COLO668 (cell line): ENCODE results near the gene BMP8A.
"Not testable (repeated sequence)": the region's sequence is repeated elsewhere in the genome, so short reads cannot be mapped to it uniquely, and the experiment has no call there.

ENCODE experiments used
- DNase-seq: peaks from one replicate; lab custom pipeline; 2025; ENCODE audit not compliant: unreplicated experiment; lab: John Stamatoyannopoulos, UW

BMP8A gene

GRCh38 chr1:39525366-39526165 is 34.1 kb downstream of the BMP8A start:
- no peak for DNase-seq

DNA sequence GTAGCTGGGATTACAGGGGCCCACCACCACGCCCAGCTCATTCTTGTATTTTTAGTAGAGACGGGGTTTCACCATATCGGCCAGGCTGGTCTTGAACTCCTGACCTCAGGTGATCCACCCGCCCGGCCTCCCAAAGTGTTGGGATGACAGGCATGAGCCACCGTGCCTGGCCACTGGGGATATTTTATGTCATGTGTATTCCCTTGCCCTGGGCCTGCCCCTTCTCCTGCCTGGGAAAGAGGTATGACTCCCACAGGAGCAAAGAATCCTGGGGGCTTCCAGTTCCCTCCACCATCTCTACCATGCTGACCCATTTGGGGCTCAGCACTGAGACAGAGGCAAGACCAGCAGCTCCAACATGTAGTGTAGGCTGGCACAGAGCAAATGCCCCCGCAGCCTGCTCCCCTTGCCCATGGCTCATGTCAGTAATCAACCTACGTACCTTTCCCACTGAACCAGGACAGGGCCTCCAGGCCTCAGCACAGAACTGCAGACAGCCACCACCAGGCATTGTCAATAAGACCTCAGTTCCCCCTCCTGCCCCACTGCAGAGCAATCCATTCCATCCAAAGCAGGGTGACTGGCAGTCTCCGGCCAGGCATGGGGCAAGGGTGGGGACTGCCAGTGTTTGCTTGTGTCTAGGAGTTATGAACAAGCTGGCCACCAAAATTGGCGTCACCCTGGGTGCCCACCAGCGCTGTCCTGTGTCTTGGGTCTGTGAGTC is 35.2 kb downstream of the BMP8A start:
- DNase-seq: no peak

DNA sequence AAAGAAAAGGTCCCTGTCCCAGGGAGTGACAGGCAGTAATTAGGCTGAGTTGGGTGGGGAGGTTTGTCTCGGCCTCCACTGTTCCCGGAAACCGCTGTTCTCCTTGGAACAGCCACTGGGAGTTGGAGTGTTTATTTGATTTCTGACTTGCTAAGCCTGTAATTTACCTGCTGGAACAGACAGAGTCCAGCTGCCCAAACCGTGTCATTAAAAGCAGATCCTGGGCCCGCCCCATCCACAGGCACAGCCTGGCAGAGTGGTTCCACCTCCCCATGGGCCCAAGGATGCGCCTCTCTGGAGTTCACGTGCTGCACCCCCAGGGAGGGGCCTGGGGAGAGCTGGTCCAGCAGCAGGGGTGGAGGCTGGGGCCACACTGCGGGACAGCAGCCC is 35.7 kb downstream of the BMP8A start:
- DNase-seq: not testable (repeated sequence)

- no peak for DNase-seq
Observed at GRCh38 chr1:39528082-39528481, 36.6 kb downstream of the BMP8A start.

DNA sequence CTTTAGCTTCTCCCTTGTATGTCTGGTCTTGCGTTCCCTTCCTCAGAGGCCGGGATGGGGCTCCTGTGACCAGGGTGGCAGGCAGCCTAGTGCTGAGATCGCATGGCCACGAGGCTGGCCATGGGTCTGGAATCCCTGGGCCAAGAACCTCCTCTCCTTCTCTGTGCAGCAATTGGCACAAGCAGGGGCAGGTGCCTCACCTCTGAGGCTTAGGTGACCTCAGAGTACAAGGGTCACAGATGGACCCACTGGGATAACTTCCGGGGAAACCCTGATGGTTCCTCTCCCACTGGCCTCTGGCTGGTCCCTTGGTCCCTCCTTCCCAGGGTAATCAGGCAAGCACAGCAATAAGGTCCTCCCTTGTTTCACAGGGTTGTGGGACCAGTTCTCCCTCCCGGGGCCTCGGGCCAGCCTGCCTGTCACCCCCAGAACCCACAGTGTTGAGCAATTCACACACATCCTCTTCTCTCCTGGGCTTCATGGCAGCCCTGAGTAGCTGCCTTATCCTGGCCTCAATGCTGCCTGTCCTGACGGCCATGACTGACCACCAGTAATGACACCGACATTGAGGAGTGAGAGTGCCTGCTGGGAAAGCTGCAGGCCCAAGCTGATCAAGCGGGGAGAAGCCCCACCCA is 38.6 kb downstream of the BMP8A start:
- no peak for DNase-seq

- no peak for DNase-seq
Observed at GRCh38 chr1:39531526-39531925, 40.1 kb downstream of the BMP8A start.

DNA sequence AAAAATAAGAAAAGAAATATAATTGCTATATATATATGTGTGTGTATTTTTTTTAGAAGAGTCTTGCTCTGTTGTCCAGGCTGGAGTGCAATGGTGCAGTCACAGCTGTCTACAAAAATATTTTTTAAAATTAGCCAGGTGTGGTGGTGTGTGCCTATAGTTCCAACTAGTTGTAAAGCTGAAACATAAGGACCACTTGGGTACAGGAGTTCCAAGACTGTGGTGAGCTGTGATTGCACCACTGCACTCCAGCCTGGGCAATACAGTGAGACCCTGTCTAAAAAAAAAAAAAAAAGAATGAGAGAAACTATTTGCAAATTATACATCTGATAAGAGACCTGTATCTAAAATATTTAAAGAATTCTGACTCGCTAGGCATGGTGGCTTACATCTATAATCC is 42.0 kb downstream of the BMP8A start:
- DNase-seq: no peak

DNA sequence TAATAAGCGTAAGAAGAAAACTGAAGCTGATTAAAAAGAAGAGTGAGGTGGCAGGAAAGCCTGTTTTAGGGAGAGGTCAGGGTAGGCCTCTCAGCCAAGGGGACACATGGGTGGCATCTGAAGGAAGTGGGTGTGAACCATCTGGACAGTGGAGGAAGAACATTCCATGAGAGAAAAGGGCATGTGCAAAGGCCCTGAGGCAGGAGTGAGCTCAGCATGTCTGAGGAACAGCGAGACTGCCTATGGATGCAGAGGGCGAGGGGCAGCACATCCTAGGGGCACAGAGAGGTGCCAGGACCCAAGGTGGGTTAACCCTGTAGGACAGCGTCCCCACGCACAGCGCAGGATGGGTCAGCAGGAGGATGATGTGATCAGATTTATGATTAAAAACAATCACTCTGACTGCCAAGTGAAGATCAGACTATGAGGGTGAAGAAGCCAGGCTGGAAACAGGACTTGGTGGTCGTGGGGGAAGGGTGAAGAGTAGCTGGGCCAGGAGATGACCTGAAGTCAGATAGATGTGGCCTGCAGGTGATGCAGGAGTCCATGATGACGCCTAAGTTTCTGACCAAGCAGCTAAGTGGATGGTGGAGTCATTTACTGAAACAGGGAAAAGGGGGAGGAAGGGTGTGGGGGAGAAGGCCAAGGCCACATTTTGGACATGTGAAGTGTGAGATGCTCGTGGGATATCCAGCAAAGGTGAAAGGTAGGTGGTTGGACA is 47.3 kb downstream of the BMP8A start:
- no peak for DNase-seq

DNA sequence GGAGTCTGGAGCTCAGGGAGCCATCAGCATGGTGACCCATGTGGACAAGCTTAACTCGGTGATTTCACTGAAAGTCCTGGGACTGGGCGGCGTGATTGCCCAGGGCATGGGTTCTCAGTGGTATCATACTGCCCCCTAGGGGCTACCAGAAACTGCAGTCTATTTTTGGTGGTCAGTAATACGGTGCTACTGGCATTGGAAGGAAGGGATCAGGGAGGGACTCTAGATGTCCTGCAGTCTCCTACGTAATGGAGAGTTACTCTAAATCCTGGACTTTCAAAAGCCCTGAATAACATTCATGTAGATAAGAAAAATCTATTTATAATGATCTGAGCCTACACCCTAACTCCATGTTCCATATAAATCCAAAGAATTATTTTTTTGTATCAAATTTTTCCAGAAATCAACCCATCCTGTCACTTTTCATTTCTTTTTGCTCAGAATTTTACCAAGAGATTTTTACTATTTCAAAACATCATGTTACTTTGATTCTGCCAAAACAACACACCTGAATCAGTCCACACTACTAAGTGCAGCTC is 47.9 kb downstream of the BMP8A start:
- DNase-seq: no peak

- no peak for DNase-seq
Observed at GRCh38 chr1:39540504-39541031, 49.1 kb downstream of the BMP8A start.

DNA sequence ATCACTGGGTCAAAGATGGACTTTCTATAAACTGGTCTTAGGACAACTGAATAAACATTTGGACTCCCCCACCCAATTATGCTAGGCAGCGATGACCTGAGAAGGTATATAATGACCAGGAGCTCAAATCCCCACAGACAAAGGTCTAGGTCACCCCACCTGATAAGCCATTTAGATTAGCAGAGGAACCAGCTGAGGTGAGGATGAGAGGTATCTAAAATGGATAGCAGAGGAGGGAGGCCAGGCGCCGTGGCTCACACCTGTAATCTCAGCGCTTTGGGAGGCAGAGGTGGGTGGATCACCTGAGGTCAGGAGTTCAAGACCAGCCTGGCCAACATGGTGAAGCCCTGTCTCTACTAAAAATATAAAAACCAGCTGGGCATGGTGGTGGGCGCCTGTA is 51.5 kb downstream of the BMP8A start:
- DNase-seq: no peak

DNA sequence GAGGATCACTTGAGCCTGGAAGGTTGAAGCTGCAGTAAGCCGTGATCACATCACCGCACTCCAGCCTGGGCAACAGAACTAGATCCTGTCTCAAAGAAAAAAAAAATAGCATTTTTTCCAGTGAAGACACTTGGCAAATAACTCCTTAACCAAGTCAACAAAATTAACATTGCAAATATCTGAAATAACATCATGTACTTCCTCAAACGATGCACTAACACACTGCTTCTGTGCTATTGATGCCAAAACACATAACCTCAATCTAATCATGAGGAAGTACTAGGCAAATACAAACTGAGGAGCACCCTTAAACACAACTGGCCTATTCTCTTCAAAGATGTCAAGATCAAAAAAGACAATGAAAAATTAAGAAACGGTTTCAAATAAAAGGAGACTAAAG is 52.9 kb downstream of the BMP8A start:
- no peak for DNase-seq

- no peak for DNase-seq
Observed at GRCh38 chr1:39545531-39545930, 54.1 kb downstream of the BMP8A start.

DNA sequence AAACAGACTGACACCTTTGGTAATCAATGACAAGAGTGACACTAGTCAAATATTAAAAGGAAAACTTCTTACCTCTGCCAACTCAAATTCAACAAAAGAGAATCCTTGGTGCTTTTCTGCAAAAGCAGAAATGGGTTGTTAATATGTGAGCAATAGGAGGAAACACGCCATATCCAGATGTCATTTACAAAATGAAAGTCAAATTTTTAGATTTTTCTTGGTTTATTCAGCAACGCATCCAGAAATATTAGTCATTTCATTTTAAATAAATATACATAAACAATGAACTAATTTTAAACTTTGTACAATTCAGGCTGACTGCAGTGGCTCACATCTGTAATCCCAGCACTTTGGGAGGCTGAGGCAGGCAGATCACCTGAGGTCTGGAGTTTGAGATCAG is 62.8 kb downstream of the BMP8A start:
- DNase-seq: no peak

DNA sequence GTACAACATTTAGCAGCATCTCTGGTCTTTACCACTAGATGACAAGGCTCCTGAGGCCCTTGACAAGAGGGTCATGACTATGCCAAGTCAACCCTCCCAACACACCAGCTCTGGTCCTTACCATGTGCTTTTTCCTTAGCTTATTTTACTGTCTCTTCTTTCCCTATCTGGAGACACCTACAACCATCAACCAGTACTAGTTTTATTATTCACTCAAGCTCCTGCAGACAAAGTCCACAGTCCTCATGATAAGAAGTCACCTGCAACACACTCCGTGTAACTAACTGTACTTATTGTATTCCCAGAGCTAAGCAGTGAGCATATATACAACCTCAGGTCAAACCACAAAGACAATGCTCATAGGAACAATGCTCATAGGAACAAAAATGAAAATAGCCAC is 69.8 kb downstream of the BMP8A start:
- no peak for DNase-seq

GRCh38 chr1:39562886-39563285 is 71.5 kb downstream of the BMP8A start:
- no peak for DNase-seq

DNA sequence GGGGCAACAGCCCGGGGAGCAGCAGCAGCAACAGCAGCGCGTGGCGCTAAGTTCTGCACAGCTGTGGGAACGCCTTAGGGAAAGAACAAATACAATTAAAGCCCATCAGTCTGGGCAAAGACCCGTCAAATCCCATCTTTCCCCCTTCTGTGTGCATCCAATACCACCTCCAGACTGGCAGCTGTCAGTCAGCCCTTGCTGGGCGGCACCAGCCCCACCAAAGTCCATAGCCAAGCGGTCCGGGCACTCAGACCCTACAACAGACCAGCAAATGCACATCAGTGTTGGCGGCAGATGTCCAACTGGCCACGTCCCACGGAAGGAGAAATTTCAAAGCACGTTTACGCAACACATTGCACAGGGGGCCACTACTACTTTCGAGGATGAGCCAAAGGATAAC is 72.2 kb downstream of the BMP8A start:
- no peak for DNase-seq

GRCh38 chr1:39564340-39564739 is 72.9 kb downstream of the BMP8A start:
- DNase-seq: no peak

DNA sequence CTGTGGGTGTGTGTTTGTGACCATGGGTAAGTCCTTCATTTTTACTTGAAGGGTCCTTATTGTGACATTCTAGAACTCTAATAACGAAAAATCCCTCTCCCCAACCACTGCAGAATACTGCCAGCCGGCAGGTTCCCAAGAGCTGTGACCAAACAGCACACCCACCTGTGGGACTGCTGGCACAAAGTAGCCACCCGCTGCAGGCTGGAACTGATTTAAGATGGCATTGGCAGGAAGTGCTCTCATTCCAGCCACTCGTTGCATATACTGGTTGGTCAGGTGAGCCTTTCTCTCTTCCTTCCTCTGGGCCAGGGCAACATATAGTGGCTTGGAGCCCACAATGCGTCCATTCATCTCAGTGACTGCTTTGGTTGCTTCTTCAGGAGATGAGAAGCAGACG is 73.5 kb downstream of the BMP8A start:
- no peak for DNase-seq

GRCh38 chr1:39566441-39567137 is 75.2 kb downstream of the BMP8A start:
- no peak for DNase-seq
